Hepatocyte (in vitro differentiated cells): ENCODE measurements around the gene NDRG2. TPM values are rescaled to one million over a fixed set of nuclear protein-coding genes. Genes with fewer than 3 reads are reported as not detected.

Experiments used
- DNase-seq: peaks from one replicate; pipeline ENCODE4 v3.0.0-alpha.2; 2016; ENCODE audit warnings: low spot score
- H2AFZ ChIP-seq: fragments of 200-600 bp; sonication (generic); 2 replicates; pipeline ENCODE4 v1.6.0; 2016; ENCODE audit warnings: antibody characterized with exemption, mild to moderate bottlenecking
- H3K27ac ChIP-seq: fragments of 200-600 bp; sonication (generic); 2 replicates; pipeline ENCODE4 v1.5.1; 2016; ENCODE audit warnings: mild to moderate bottlenecking
- H3K27me3 ChIP-seq: fragments of 200-600 bp; sonication (generic); 2 replicates; pipeline ENCODE4 v1.6.1; 2016
- H3K36me3 ChIP-seq: fragments of 200-600 bp; sonication (generic); replicated peaks from 2 replicates; pipeline ENCODE4 v1.5.1; 2016; ENCODE audit warnings: low read depth; ENCODE audit not compliant: insufficient read depth
- H3K4me1 ChIP-seq: fragments of 200-600 bp; sonication (generic); 2 replicates; pipeline ENCODE4 v1.5.1; 2016; ENCODE audit warnings: mild to moderate bottlenecking, moderate library complexity; ENCODE audit not compliant: insufficient read depth
- H3K4me2 ChIP-seq: fragments of 200-600 bp; sonication (generic); 2 replicates; pipeline ENCODE4 v1.6.0; 2016
- H3K4me3 ChIP-seq: fragments of 200-600 bp; sonication (generic); 2 replicates; pipeline ENCODE4 v1.5.1; 2016; ENCODE audit warnings: mild to moderate bottlenecking
- H3K79me2 ChIP-seq: fragments of 200-600 bp; sonication (generic); 2 replicates; pipeline ENCODE4 v1.6.0; 2017; ENCODE audit warnings: mild to moderate bottlenecking
- H3K9me2 ChIP-seq: fragments of 200-600 bp; sonication (generic); replicated peaks from 2 replicates; pipeline ENCODE4 v1.6.0; 2017; ENCODE audit warnings: mild to moderate bottlenecking; ENCODE audit not compliant: insufficient read depth
- H3K9me3 ChIP-seq: fragments of 200-600 bp; sonication (generic); 2 replicates; pipeline ENCODE4 v1.5.1; 2016; ENCODE audit warnings: low read depth, mild to moderate bottlenecking
- H4K20me1 ChIP-seq: fragments of 200-600 bp; sonication (generic); 2 replicates; pipeline ENCODE4 v1.6.0; 2016; ENCODE audit warnings: mild to moderate bottlenecking; ENCODE audit not compliant: insufficient read depth, poor library complexity, severe bottlenecking
- EZH2 ChIP-seq: fragments of 200-600 bp; sonication (generic); IDR thresholded peaks from 2 replicates; pipeline ENCODE4 v1.6.1; 2016; ENCODE audit warnings: antibody characterized with exemption, mild to moderate bottlenecking, borderline replicate concordance
- EZH2phosphoT487 ChIP-seq: fragments of 200-600 bp; sonication (generic); IDR thresholded peaks from one replicate; pipeline ENCODE4 v1.6.1; 2018; ENCODE audit warnings: antibody characterized with exemption, mild to moderate bottlenecking, low read depth, moderate library complexity; ENCODE audit not compliant: unreplicated experiment, severe bottlenecking
- WGBS: methylation state at CpG from one replicate; pipeline ENCODE4 v1.1.6; 2016; ENCODE audit warnings: low lambda C conversion rate; ENCODE audit errors: missing lambda C conversion rate; 5-methylcytosine and 5-hydroxymethylcytosine counted together
- polyA plus RNA-seq: library from polyadenylated mRNA; unstranded; fragments of >200 nt; fragmentation: Nextera tagmentation; extraction: Ambion mirVana; gene quantifications from 2 replicates; pipeline ENCODE4 v1.2.1, GENCODE V29; 2016
- total RNA-seq: library from RNA; depleted of rRNA; stranded (reverse); fragments of >200 nt; gene quantifications from 2 replicates; pipeline ENCODE4 v1.2.3, GENCODE V29; 2014
- TF ChIP-seq, protein P1 (sequence below): fragments of 200-600 bp; sonication (generic); IDR thresholded peaks from 2 replicates; pipeline ENCODE4 v1.5.1; 2016; ENCODE audit warnings: antibody characterized with exemption, mild to moderate bottlenecking; ENCODE audit not compliant: poor library complexity

The NDRG2 gene
- total and polyA plus RNA-seq, 2 experiments from 2014 or later: 92.0 to 108 TPM

DNA sequence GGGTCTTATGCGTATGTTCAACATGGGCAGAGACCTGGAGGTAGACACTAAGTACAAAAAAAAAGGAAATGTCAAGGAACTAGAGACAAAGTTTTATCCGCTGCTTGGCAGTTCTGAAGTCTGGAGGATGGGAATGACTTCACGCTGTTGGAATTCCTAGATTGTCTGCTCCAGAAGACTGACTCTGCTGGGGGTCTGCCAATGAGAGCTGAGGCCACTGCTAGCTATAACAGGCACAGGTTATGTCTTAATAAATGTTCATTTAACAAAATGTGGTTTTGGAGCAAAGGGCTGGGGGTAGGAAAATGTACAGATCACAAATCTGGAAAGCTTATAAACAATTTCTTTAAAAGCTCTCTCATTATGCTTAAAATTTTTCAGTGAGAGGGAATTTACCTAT, 38.6 kb upstream of the NDRG2 start:
- Histone ChIP-seq H2AFZ (no peak overlapping the region), H3K27me3 (no peaks in the 10 kb centered on the region), H3K9me3 (no peaks in the 10 kb centered on the region), H3K36me3 (no peaks in the 10 kb centered on the region), H4K20me1 (no peaks in the 10 kb centered on the region), H3K9me2 (no peaks in the 10 kb centered on the region), H3K27ac (peak overlapping the region; percentile 45), H3K4me1 (peaks cover 16% of the 10 kb centered on the region), H3K79me2 (no peaks in the 10 kb centered on the region), H3K4me3 (no peak overlapping the region), H3K4me2 (no peak overlapping the region)
- 49% methylated on average over 3 of the region's 3 CpGs for WGBS
- DNase-seq: no peak
- no peak for TF ChIP-seq EZH2phosphoT487
- TF ChIP-seq, protein P1, sequence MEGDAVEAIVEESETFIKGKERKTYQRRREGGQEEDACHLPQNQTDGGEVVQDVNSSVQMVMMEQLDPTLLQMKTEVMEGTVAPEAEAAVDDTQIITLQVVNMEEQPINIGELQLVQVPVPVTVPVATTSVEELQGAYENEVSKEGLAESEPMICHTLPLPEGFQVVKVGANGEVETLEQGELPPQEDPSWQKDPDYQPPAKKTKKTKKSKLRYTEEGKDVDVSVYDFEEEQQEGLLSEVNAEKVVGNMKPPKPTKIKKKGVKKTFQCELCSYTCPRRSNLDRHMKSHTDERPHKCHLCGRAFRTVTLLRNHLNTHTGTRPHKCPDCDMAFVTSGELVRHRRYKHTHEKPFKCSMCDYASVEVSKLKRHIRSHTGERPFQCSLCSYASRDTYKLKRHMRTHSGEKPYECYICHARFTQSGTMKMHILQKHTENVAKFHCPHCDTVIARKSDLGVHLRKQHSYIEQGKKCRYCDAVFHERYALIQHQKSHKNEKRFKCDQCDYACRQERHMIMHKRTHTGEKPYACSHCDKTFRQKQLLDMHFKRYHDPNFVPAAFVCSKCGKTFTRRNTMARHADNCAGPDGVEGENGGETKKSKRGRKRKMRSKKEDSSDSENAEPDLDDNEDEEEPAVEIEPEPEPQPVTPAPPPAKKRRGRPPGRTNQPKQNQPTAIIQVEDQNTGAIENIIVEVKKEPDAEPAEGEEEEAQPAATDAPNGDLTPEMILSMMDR: no peak
- TF ChIP-seq EZH2: no peak

DNA sequence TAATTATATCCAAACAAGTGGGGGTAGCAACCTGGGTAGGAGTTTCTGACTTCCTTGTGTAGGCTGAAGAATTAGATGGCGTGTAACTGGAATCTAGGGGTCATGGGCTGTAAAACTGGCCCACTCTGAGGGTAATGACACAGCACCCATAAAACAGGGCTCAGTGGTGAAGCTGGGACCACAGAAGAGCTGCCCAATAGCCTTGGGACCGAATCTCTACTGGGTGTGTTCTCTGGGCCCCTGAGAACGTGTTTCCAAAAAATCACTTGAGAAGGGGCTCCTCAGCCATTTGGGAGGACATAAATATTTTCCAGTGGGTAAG, 36.4 kb upstream of the NDRG2 start:
- no peaks in the 10 kb centered on the region for H3K27me3 ChIP-seq
- H3K79me2 ChIP-seq: no peaks in the 10 kb centered on the region
- H3K4me1 ChIP-seq: peaks cover 17% of the 10 kb centered on the region
- H3K4me3 ChIP-seq: no peak overlapping the region
- no peaks in the 10 kb centered on the region for H3K9me2 ChIP-seq
- no peaks in the 10 kb centered on the region for H4K20me1 ChIP-seq
- no peak for DNase-seq
- no peak for TF ChIP-seq EZH2phosphoT487
- TF ChIP-seq, protein P1: no peak
- no peak for TF ChIP-seq EZH2
- no peaks in the 10 kb centered on the region for H3K36me3 ChIP-seq
- H3K9me3 ChIP-seq: no peaks in the 10 kb centered on the region
- 75% methylated on average over 3 of the region's 3 CpGs for WGBS
- H2AFZ ChIP-seq: no peak overlapping the region
- H3K27ac ChIP-seq: peak overlapping the region; percentile 71
- H3K4me2 ChIP-seq: peak overlapping the region; percentile 51

DNA sequence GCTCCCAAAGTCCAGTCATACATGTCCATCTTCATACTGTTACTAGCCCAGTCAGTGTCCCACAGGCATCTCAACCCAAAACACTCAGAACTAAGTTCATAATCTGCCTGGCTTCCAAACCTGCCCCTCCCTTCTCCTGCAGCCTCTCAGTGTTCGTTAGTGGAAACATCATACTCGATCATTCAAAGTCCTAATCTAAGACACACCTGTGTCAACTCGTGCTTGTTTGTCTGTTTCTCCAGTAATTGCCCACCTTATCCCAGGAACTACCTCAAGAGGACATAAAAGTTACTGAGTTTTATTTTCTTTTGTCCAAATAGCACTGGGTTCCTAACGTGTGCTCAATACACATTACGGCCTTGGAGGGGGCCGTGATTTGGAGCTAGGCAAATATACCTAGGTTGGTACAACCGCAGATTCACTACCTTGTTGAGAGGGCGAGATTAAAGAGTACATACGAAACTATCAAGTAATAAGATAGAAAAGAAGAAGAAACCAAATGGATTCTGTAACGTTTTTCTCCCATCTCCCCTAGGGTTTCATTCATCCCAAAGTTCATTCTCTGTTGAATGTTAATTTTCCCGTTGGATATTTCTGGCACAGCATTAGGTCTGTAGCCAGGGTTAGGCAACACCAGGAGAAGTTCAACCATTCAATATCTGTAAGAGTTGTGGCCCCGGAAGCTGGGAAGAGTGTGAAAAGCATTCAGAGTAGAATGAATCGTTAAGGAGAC, 35.9 kb upstream of the NDRG2 start:
- TF ChIP-seq, protein P1: no peak
- TF ChIP-seq EZH2 (no peak), EZH2phosphoT487 (no peak)
- no peak for DNase-seq
- Histone ChIP-seq H3K4me3 (no peak overlapping the region), H3K36me3 (no peaks in the 10 kb centered on the region), H3K9me2 (no peaks in the 10 kb centered on the region), H2AFZ (no peak overlapping the region), H3K79me2 (no peaks in the 10 kb centered on the region), H3K27ac (peak overlapping the region; percentile 71), H3K4me2 (peak overlapping the region; percentile 51), H3K27me3 (no peaks in the 10 kb centered on the region), H3K4me1 (peaks cover 23% of the 10 kb centered on the region), H3K9me3 (no peaks in the 10 kb centered on the region), H4K20me1 (no peaks in the 10 kb centered on the region)
- 61% methylated on average over 13 of the region's 13 CpGs for WGBS
